ENCODE measurements around the gene TANC1.
A peak's percentile ranks its signal among the peaks of the same experiment; 100 is the strongest.

TANC1 gene

GRCh38 chr2:159206736-159207380, 238.4 kb downstream of the TANC1 start:
- DNase-seq = no peak

DNA sequence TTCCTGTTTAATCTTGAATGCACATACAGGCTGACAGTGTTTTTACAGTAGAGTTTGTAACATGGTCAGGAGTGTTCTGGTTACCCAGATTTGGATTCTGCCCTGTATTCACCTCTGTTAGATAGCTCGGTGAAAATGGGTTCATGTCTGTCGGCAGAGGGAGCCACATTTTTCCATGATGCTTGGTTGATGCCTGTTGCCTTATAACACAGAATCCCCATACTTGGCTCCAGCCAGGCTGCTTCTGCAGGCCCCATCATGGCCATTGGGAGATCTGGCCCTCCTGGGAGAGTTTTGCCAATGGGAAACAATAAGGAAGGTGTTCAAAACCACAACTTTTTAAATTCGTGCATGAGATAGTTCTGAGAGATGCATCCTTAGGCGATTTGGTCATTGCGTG, 240.0 kb downstream of the TANC1 start:
- no peak for DNase-seq

DNA sequence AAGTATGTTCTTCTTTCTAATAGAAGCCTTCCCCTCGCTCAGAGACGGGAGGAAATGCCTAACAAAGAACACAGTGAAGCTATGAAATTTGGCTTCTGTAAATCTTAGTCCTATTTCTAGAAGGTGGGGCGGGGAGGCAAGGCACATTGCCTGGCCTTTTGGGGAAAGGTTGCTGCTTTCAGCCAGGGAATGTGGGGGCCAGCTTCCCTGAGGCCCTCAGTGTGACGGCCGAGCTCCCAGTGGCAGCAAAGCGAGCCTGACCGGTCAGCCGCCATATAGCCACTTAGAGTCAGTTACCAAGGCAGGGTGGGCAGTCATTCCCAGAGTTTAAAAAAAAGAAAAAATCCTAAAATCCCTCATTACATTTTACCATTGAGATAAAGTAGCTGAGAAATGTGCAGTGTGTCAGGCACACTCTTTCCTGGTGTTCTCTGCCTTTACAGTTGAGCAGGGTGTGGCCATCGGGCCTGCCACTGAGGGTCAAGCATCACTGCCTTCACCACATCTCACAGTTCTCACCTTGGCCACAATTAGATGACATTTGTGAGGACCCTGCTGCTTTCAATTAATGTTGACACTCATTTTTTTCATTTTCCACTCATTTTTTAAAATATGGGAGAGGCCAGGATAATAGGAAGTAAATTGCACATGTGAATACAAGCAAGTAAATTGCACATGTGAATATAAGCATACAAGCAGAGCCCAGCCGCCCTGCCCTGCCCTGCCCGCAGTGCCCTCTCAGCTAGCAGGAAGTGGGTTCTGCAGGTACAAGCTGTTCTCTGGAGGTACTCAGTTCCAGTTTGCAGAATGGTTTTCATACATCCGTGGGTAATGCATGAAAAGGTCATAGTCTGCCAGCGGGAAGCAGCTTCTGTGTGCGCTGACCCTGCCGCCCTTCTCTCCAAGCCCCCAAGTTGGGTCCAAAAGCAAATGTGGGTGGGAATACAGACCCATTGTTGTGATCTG, 241.2 kb downstream of the TANC1 start:
- DNase-seq = no peak

- DNase-seq = no peak
Measured at GRCh38 chr2:159211447-159212396, 243.3 kb downstream of the TANC1 start.

DNA sequence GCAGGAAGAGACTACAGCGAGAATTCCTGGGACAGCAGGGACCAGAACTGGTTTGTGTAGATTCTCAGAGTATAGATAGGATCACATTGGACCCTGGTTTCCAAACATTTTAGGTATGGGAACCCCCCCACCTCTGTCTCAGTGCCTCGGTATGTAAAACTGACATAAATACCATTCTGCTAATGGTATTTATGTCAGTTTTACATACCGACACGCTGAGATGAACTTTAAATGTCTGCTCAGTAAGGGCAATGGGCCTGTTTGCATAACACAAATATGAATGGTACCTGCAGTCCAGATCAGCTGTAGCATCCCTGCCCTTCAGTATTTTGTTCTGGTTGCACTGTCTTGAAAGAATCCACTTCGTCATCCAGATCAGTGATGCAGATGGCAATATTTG, 244.9 kb downstream of the TANC1 start:
- DNase-seq = no peak

GRCh38 chr2:159214325-159214865, 246.0 kb downstream of the TANC1 start:
- DNase-seq = no peak

DNA sequence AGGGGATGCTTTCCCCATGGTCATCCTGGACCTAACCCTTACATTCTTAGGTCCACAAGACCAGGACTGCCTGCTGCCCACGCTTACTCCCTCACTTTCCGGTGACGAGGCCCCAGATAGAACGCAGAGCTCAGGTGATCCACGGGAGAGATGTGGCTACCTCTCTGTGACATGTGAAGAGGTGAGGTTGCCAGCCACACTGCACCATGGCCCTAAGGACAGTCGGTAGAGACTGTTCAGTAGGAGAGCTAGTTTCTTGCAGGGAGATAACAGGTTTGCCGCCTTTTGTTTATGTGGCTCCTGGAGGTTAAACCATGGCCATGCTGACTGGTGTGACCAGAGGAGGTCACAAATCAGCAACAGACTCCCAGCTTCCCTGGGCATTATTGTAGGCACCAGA, 246.7 kb downstream of the TANC1 start:
- no peak for DNase-seq

- DNase-seq = no peak
Measured at GRCh38 chr2:159217676-159218075, 249.2 kb downstream of the TANC1 start.

DNA sequence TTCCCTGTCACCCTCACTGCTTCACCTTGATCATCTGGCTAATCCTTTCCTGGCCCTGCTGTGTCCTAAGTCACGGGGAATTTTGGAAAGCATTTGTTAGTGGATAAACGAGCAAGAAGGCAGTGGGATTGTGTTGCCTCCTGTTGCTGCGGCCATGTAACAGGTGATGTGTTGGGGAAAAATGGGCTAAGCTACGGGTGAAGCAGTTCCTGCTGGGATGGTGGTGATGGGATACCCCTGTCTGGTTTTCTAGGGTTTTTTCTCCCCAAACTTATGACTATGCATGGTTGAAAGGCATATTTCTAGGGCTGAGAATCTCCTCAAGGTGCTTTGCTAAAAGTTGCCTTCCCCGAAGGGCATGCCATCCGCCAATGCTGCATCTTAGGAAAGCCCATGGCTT, 249.9 kb downstream of the TANC1 start:
- DNase-seq = no peak

DNA sequence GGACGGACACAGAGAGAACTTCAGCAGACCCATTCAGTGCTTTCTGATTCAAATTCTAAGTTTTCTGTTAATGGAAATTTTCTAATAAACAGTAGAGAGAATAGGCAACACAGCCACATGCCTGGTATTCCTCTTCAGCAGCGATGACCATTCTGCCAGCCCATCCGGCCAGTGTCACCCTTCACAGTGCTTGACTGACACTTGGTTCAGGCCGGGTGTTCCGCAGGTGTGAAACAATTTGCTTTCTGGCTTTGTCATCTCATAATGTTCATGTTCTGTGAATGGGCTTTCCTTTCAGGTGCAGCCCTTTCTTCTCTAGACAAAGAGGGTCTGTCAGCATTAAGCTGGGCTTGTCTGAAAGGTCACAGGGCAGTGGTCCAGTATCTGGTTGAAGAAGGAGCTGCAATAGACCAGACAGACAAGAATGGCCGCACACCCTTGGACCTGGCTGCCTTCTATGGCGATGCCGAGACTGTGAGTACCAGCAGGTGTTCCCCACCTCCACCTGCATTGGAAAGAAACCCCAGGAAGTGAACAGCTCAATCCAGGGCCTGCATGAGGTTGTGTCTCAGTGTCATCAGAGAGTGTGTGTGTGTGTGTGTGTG, 251.1 kb downstream of the TANC1 start:
- DNase-seq = no peak

DNA sequence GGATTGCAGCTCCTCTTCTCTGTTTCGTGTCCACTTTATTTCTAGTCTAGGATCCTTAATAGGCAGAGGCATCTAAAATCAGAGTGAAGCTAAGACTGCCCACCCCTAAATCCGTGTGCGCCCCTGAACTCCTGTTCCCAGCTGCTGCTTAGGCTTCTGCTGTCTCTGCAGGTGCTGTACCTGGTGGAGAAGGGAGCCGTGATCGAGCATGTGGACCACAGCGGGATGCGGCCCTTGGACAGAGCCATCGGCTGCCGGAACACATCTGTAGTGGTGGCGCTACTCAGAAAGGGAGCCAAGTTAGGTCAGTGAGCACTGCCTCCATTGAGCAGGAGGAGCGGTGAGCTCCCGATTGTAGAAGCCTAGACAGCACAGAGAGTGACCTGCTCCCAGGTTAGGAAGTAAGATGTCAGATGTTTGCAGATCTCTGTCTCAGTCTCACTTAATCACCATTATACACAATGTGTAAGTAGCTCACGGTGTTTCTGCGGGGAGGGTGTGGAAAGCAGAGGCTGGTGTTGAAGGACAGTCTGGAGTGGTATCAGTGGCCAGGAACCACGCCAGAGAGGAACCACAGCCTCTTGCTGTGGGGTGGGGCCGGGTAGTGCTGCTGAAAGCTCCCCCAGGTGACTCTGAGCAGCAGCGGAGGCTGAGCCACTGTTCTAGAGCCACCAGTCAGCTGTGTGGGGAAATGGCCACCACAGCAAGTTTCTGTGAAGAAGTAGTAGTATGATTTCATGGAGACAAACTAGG, 255.8 kb downstream of the TANC1 start:
- DNase-seq = no peak

GRCh38 chr2:159225025-159226016, 256.9 kb downstream of the TANC1 start:
- DNase-seq = no peak

- no peak for DNase-seq
Measured at GRCh38 chr2:159226059-159226461, 257.6 kb downstream of the TANC1 start.

DNA sequence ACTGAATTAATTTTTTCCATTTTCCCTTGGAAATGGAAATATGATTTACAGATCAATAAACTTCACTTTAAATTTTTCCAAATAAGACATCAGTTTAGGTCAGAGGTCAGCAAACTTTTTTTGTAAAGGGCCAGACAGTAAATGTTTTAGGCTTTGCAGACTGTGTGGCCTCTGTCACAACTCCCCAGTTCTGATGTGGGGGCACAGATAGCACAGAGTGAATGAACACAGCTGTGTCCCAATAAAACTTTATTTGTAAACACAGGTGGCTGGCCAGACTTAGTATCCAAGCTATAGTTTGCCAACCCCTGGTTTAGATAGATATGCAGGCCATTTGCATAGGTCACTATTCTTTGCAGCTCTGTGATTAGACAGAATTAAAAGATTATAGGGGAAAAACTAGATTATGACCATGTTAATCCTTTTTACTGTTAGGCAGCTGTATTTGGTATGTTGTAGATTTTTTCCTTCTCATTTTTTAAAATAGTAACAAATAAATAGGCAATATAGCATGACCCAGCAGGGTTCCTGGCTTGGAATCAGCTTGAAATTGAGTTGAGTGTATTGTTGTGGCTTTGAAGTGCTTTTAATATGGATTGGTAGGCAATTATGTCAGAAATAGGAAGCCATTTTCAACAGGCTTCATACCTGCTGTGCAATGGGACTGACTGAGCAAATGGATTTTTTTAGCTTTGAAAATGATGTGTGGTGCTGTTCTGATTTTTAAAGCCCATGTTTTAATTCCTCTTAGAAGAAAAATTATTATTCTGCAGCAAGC, 258.4 kb downstream of the TANC1 start:
- no peak for DNase-seq

GRCh38 chr2:159227467-159227866, 259.0 kb downstream of the TANC1 start:
- no peak for DNase-seq

DNA sequence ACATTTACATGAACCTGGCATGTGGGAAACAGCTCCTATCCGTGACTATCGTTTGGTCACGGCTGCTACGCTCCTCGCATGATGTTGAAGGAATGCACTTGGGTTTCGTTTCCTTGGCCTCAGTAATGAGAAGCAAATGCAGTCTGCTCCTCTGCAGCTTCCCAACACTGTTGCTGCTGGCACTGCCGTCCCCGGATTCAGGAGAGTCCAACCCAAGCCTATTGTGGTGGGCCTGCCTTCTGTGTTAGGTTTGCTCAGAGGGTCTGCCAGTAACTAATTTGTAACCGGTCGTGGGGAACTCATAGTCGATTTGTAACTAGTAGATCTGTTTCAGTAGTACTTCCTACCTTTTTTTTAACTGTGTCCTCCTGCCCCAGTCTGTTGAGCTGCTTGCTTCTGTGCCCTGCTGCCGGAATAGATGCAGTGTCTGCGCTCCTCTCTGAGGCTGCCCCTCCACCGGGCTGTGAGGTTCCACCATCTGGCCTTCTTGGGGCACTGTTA, 259.7 kb downstream of the TANC1 start:
- DNase-seq = peak; percentile 27

DNA sequence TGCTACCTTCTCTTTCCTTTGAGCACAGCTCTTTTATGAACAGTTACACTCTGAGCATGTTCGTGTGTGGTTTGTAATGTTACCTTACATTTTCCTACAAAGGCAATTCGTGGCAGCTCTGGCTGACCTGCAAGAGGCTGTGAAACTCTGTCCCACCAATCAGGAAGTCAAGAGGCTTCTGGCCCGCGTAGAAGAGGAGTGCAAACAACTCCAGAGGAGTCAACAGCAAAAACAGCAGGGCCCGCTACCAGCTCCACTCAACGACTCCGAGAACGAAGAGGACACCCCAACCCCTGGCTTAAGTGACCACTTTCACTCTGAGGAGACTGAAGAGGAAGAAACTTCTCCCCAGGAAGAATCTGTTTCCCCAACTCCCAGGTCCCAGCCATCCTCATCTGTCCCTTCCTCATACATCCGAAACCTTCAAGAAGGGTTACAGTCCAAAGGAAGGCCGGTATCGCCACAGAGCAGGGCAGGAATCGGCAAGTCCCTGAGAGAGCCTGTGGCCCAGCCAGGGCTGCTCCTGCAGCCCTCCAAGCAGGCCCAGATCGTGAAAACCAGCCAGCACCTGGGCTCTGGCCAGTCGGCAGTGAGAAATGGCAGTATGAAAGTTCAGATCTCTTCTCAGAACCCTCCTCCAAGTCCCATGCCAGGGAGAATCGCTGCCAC, 261.2 kb downstream of the TANC1 start:
- DNase-seq = no peak

GRCh38 chr2:159230145-159230877, 261.9 kb downstream of the TANC1 start:
- no peak for DNase-seq
